Right lobe of liver (tissue), 4 donors: ENCODE results near the gene ZMYND8.

Experiments used
- CTCF ChIP-seq, 4 donors: fragments of 200-600 bp in 3 of 4; fragments of 450-650 bp in 1 of 4; IDR thresholded peaks; one replicate each; pipeline versions ENCODE4 v1.5.1 to v1.8.0; 2016 to 2022; ENCODE audit warnings: antibody characterized with exemption in 4 of 4, mild to moderate bottlenecking in 2 of 4
- POLR2A ChIP-seq: fragments of 450-650 bp; IDR thresholded peaks from one replicate; pipeline ENCODE4 v1.6.1; 2017; ENCODE audit warnings: antibody characterized with exemption, mild to moderate bottlenecking
- donor health status: DM: no; HTN: no; CAD: no.
- donor health status: DM: no; HTN: no; CAD: no.
- donor health status: DM: no; HTN: yes; CAD: no.

DNA sequence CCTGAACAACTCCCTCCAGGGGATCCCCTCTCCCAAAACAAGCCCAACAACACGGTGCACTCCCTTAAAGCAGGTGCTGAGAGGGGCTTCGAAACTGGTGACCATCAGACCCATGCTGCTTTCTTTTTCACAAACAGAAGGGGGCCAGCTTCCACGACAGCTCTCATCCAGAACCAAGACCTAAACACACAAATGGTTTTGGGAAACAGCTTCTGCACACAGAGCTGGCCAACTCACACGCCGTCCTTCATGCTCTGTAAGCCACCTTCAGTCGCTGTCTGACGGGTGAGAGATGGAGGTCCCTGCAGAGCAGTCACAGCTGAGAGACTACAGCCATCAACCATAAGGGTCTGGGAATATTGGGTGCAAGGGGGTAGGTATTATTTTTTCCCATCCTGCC lies 76.3 kb downstream of the ZMYND8 start:
- TF ChIP-seq CTCF (IDR thresholded peaks at IDR 0.05) (no peak), POLR2A (no peak)
